GM21737 (cell line): ENCODE measurements around the gene PLK5.

Experiments
- ATAC-seq: cut with Tn5 transposase; IDR thresholded peaks from one replicate; pipeline ENCODE4 v1.9.1; 2021; ENCODE audit warnings: mild to moderate bottlenecking, moderate library complexity; ENCODE audit not compliant: unreplicated experiment

PLK5 gene

DNA sequence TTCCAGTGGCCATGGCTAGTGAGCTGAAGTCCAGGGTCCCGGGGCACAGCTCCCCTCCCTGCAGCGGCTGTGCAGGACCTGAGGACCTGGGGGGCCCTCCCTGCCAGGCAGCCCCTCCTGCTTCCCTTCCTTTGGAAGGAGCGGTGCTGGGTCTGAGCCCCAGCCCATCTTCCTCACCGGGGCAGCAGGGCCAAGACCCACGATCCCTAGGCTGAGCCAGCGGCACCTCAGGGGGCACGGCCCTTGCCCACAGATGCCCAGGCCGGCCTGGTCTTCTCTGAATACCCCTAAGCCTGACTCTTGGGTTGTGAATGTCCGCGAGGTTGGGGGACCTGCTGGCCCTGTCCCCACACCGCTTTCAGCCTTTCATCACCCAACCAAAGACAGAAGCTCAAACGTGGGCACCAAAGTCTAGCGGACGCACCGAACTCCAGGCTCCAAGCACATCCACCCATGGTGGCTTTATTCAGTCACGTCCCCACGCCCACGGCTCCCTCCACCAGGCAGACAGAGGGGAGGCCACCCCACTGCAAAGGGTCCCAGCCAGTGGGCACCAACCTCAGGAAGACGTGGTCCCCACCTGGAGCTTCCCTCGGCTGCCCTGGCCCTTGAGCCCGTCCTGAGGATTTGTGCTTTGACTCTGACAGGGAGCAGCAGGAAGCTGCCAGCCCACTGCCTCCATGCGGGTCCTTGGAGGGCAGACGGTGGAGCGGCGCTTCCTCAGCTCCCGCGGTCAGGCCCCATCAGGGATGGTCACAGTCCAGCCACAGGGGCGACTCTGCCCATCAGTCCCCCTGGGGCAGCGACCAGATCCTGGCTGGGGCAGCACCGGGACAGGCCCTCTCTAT, 52.6 kb downstream of the PLK5 start:
- no peak for ATAC-seq

DNA sequence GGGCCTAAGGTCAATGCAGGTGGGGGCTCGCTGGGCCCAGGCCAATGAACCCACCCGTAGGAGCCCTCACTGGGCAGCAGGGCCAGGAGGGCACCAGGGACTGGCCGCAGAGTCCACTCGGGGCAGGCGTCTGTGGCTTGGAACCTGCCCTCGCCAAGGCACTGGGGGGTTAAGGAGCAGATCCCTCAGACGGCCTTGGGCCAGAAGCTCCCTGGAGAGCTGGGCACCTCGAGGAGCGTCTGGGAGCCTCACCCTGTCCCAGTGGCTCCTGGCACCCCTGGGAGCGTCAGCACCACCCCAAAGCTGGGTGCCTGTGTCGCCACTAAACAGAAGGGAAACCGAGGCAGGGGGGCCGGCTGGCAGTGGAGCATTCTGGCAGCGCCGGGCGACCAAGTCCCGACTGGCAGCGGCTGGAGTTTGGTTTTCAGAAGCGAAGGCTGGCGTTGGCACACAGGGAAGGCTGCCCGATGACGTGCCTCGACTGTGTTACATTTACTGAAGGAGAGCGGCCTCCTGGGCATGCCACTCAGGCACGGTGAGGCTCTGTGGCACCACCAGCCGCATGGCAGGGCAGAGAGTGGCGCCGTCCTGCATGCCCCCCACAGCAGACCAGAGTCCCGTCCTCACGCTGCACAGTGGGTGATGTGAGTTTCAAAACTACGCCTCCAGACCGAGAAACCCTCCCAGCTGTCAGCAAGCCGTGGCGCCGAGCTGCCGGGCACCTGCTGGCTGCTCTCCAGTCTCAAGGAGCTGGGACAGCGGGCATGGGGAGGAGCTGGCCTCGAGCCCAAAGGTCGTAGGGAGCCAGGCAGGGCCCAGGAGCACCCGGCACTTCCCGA, 53.4 kb downstream of the PLK5 start:
- ATAC-seq, result no peak

DNA sequence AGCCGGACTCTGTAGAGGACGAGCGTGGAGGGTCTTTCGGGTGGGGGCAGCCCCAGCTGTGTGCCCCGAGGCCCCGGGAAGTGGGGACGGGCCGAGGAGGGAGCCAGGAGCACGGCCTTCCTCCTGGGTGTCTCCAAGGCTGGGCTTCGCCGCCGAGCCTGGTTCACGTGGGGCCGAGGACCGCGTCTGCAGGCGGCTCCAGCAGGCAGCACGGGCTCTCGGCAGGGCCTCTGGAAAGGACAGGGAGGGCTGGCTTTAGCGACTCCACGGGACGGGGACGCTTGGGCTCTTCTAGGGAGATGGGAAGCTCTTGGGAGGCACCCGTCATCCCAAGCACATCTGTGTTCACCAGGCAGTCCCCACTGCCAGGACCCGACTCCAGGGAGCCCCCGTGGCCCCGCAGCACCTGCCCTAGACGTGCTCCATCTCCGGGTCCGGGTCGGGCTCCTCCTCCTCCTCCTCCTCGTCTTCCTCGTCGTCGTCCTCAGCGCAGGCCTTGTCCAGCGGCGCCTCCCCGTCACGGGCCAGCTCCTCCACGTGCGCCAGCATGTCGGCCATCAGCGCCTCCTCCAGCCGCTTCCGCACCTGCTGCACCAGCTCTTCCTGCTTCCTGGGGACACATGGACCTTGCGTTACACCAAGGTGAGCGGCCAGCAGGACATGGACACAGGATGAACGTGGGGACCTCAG, 54.2 kb downstream of the PLK5 start:
- ATAC-seq, result no peak

DNA sequence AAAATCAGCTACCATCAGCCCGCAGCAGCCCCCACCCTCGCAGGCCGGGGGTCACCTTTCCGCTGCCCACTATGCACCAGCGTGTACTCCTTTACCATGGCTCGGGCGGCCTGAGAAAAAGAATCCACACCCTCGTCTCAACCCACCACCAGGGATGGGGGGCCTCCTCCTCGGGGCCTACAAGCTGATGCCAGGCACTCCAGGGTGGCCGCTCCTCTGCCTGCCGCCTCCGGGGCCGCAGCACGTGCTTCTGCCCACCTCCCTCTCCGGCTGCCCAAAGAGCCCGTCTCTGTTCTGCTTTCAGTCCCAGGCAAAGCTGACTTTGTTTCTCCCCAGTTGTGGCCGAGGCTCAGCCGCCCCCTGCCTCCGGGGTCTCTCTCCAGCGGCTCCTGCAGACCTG, 55.3 kb downstream of the PLK5 start:
- no peak for ATAC-seq

DNA sequence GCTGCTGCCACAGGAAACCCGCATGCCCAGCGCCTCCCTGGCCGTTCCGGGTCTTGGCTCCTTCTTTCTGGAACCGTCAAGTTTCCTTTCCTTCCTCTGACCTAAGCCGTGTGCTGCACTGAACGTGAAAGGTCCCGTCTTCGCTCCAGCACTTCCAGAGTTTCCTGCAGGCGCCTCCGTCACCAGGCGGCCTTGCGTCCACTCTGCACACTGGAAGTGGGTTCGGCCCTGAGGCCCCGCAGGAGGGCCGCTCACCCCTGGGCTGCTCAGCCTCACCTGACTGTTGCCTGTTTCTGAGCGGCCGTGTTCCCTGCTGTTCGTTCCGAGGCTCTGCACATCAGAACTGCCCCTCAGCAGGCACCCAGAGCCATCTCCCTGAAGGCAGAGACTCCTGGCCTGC, 56.5 kb downstream of the PLK5 start:
- ATAC-seq, result no peak

DNA sequence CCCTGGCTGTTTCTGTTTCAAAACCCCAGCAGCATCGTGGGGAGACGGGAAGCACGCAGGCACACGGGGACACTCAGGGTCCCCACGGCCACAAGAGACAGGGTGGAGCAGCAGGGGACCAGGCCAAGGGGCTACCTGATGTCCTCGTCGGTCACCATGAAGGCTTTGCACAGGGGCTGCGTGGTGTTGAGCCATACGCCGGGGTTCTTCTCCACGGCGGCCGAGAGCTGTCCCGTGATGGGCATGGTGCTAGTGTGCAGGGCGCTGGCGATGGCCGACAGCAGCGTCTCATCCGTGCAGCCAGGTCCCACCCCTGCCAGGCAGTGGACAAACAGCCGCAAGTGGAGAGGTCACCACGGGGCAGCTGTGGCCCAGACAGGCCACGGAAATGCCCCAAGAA, 57.1 kb downstream of the PLK5 start:
- ATAC-seq, result no peak

DNA sequence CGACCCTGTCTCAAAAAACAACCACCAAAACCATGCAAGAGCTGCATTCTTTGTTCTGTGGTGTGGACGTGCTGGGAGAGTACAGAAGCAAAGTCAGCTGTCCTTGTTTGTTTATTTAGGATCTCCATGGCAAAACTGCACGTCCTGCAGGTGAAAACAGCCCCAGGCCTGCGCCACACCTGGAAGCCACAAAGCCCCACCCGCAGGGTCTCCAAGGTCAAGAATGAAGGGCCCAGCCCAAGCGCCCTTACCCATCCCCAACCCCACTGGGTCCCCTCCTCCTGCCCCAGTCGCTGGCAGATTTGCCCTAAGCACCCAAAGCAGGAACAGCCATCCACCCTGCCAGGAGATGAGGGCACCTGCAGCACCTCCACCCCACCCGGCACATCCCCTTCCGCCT, 58.3 kb downstream of the PLK5 start:
- no peak for ATAC-seq

DNA sequence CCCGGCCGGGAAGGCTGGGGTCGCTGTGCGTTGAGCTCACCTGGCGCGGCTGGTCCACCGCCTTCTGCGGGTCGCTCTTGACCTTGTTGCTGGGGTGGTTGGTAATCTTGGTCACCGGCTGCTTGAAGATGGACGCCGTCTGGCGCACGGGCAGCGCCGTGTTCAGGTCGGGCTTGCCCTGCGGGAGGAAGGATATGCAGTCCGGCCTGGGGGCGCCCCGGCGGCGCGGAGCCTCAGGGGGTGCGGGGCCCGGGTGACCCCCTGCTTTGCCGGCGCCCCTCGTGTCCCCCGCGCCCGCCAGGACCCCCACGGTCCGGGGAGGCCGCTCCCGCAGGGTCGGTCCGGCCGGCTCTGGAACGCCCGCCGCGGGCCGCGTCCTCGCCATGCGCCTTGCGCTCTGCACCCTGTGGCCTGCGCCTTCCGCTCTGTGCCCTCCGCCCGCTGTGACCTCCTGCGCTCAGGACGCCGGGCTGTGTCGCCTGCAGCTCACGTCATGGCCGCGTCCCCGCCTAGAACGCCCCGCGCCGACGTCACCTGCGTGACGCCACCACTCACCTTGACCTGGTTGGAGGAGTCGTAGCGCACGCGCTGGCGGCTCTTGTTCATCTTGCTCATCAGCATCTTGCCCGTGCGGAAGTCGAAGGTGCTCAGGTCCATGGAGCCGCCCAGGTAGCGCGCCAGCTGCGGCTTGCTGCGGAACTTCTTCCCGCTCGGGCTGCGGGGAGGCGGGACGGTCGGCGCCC, 60.8 kb downstream of the PLK5 start:
- no peak for ATAC-seq

DNA sequence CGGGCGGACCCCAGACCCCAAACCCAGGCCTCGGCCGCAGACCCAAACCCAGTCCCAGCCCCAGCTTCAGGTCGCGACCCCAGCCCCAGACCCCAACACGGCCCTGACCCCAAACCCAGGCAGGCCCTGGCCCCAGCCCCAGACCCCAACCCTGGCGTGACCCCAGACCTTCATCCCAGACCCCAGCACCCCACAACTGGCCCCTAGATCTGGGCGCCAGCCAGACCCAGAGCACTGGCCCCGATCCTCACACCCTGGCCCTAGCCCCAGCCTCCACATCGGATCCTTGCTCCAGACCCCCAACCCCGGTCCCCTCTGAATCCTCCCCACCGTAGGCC, 61.3 kb downstream of the PLK5 start:
- ATAC-seq, result no peak
